Measurements from ENCODE around the gene TUBB4A.

- TF ChIP-seq CTCF (IDR thresholded peaks at IDR 0.05) (no peak), POLR2A (IDR thresholded peaks at IDR 0.05) (no peak)
Measured at GRCh38 chr19:6533000-6533328, 30.9 kb upstream of the TUBB4A start.

All from right lobe of liver (tissue), 4 donors.